H1 (cell line): ENCODE results near the gene OPA3. TPM values are rescaled to one million over a fixed set of nuclear protein-coding genes. Genes with fewer than 3 reads are reported as not detected.

Experiments
- ASH2L ChIP-seq: fragments of 200-600, 300-600 bp; sonication (generic); IDR thresholded peaks from one replicate; pipeline ENCODE4 v1.7.1; 2017; ENCODE audit warnings: low read length
- BCL11A ChIP-seq, 2 experiments: IDR thresholded peaks; one replicate each; pipeline ENCODE4 v1.6.1; 2011; ENCODE audit warnings: low read depth in 2 of 2, low read length in 2 of 2, mild to moderate bottlenecking in 2 of 2
- BRCA1 ChIP-seq: IDR thresholded peaks from 2 replicates; pipeline ENCODE4 v1.6.1; 2012; ENCODE audit warnings: low read depth, low read length, improper control_type of control experiment
- CBX8 ChIP-seq: fragments of 300-800, 300-1000 bp; sonication (generic); IDR thresholded peaks from 2 replicates; pipeline ENCODE4 v1.7.1; 2016; ENCODE audit warnings: low read depth, low read length, borderline replicate concordance
- CHD1 ChIP-seq: IDR thresholded peaks from 2 replicates; pipeline ENCODE4 v1.6.1; 2012; ENCODE audit warnings: low read depth, low read length, improper control_type of control experiment
- CREB1 ChIP-seq: IDR thresholded peaks from 2 replicates; pipeline ENCODE4 v1.6.1; 2012; ENCODE audit warnings: inconsistent platforms
- CTBP2 ChIP-seq: IDR thresholded peaks from 2 replicates; pipeline ENCODE4 v1.7.0; 2011; ENCODE audit warnings: borderline replicate concordance, mild to moderate bottlenecking, moderate library complexity, mixed read lengths, low read length; ENCODE audit not compliant: insufficient read depth, insufficient read length
- EP300 ChIP-seq, 2 experiments: IDR thresholded peaks; 1 replicate in 1 of 2; 2 replicates in 1 of 2; pipeline ENCODE4 v1.6.1; 2011 to 2012; ENCODE audit warnings: low read depth in 2 of 2, low read length in 2 of 2, mild to moderate bottlenecking in 2 of 2, borderline replicate concordance in 1 of 2, inconsistent platforms in 1 of 2, moderate library complexity in 1 of 2
- FOSL1 ChIP-seq: IDR thresholded peaks from 2 replicates; pipeline ENCODE4 v1.6.1; 2011; ENCODE audit warnings: mild to moderate bottlenecking, low read depth, low read length, moderate library complexity; ENCODE audit not compliant: insufficient read depth
- GABPA ChIP-seq: IDR thresholded peaks from 2 replicates; pipeline ENCODE4 v1.6.1; 2011; ENCODE audit warnings: mild to moderate bottlenecking, low read length, moderate library complexity, borderline replicate concordance; ENCODE audit not compliant: insufficient read depth
- GTF2F1 ChIP-seq: IDR thresholded peaks from 2 replicates; pipeline ENCODE4 v1.6.1; 2012; ENCODE audit warnings: low read depth, low read length, improper control_type of control experiment, borderline replicate concordance
- HDAC2 ChIP-seq, 2 experiments: fragments of 300-600 bp in 1 of 2; sonication (generic) in 1 of 2; IDR thresholded peaks; 2 replicates each; pipeline ENCODE4 v1.6.1; 2011 to 2012; ENCODE audit warnings: low read depth in 2 of 2, low read length in 2 of 2, mild to moderate bottlenecking in 2 of 2, moderate library complexity in 2 of 2, borderline replicate concordance in 1 of 2, inconsistent platforms in 1 of 2
- KDM4A ChIP-seq: IDR thresholded peaks from one replicate; pipeline ENCODE4 v1.7.1; 2012; ENCODE audit warnings: low read depth, mild to moderate bottlenecking, moderate library complexity, low read length, inconsistent platforms; ENCODE audit not compliant: severe bottlenecking
- KDM5A ChIP-seq: fragments of 200-600 bp; IDR thresholded peaks from 2 replicates; pipeline ENCODE4 v1.7.1; 2012; ENCODE audit warnings: mild to moderate bottlenecking, low read length, inconsistent platforms, mixed read lengths
- NRF1 ChIP-seq: IDR thresholded peaks from 2 replicates; pipeline ENCODE4 v1.6.1; 2011; ENCODE audit warnings: mild to moderate bottlenecking, low read depth, low read length, improper control_type of control experiment
- PHF8 ChIP-seq: fragments of 200-600 bp; sonication (generic); conservative IDR thresholded peaks from 2 replicates; pipeline ENCODE4 v1.7.1; 2012; ENCODE audit warnings: low read depth, mild to moderate bottlenecking, inconsistent platforms, low read length, moderate library complexity
- POLR2AphosphoS5 ChIP-seq: IDR thresholded peaks from 2 replicates; pipeline ENCODE4 v1.6.1; 2011; ENCODE audit warnings: low read depth, low read length
- SAP30 ChIP-seq: fragments of 300-600 bp; sonication (generic); IDR thresholded peaks from 2 replicates; pipeline ENCODE4 v1.7.1; 2012; ENCODE audit warnings: low read length, moderate library complexity, mild to moderate bottlenecking, inconsistent platforms; ENCODE audit not compliant: insufficient read depth, insufficient replicate concordance
- SIN3A ChIP-seq, 2 experiments: IDR thresholded peaks in 1 of 2; conservative IDR thresholded peaks in 1 of 2; 2 replicates each; pipeline ENCODE4 v1.6.1; 2011 to 2012; ENCODE audit warnings: low read length in 2 of 2, improper control_type of control experiment in 1 of 2, low read depth in 1 of 2, mild to moderate bottlenecking in 1 of 2
- SIX5 ChIP-seq: IDR thresholded peaks from 2 replicates; pipeline ENCODE4 v1.6.1; 2011; ENCODE audit warnings: mild to moderate bottlenecking, low read depth, low read length
- SUZ12 ChIP-seq: fragments of 200-600 bp; sonication (generic); IDR thresholded peaks from 2 replicates; pipeline ENCODE4 v1.6.1; 2012; ENCODE audit warnings: mild to moderate bottlenecking, inconsistent platforms, low read length, moderate library complexity, mixed read lengths
- TBP ChIP-seq: IDR thresholded peaks from 2 replicates; pipeline ENCODE4 v1.6.1; 2011; ENCODE audit warnings: low read depth, low read length, improper control_type of control experiment
- TEAD4 ChIP-seq: IDR thresholded peaks from 2 replicates; pipeline ENCODE4 v1.6.1; 2012; ENCODE audit warnings: low read depth, low read length, inconsistent platforms, mixed read lengths
- polyA plus RNA-seq, 7 experiments: library from polyadenylated mRNA; depleted of rRNA in 3 of 7; stranded (reverse) in 5 of 7; unstranded in 2 of 7; fragments of >200 nt in 5 of 7; fragments of 200-250 nt in 2 of 7; gene quantifications; 1 replicate in 5 of 7; 2 replicates in 1 of 7; 4 replicates in 1 of 7; pipeline versions ENCODE4 v1.2.1 to v1.2.3, GENCODE V29; 2011 to 2013; ENCODE audit warnings: missing spikeins in 2 of 7, mixed read lengths in 2 of 7
- total RNA-seq: library from RNA; stranded (reverse); fragmentation: NEBNext Ultra II Directional; extraction: Animal tissue kit (Norgen Biotek cat#: 25700); gene quantifications from 2 replicates; pipeline ENCODE4 v1.2.1, GENCODE V29; 2021

The OPA3 gene
- total and polyA plus RNA-seq, 2 of the 8 experiments (the other 6 are each of a cell fraction or from before 2014, with no cell fraction given) = 12.5 to 14.5 TPM

DNA sequence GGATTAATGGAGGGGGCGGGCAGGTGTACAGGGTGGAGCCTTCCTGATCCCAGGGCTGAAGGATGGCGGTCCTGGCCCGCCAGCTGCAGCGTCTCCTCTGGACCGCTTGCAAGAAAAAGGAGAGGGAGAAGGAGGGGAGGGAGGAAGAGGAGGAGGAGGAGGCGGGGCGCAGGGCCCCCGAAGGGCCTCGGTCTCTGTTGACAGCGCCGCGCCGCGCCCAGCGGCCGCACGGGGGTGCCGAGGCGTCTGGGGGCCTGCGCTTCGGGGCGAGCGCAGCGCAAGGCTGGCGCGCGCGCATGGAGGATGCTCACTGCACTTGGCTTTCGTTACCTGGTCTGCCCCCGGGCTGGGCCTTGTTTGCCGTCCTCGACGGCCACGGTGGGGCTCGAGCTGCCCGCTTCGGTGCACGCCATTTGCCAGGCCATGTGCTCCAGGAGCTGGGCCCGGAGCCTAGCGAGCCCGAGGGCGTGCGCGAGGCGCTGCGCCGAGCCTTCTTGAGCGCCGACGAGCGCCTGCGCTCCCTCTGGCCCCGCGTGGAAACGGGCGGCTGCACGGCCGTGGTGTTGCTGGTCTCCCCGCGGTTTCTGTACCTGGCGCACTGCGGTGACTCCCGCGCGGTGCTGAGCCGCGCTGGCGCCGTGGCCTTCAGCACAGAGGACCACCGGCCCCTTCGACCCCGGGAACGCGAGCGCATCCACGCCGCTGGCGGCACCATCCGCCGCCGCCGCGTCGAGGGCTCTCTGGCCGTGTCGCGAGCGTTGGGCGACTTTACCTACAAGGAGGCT lies 86.0 kb downstream of the OPA3 start, which contains the start of gene PPM1N (continued):
- no peak; the same call in 1 of the 2 replicates for TF ChIP-seq PHF8
- peak in 1 of 2 experiments; percentile 45; a peak in 1 of 4 replicates for TF ChIP-seq HDAC2 (IDR thresholded peaks at IDR 0.05; ENCODE audit: borderline replicate concordance in 1 of 2, low read depth in 2 of 2, low read length in 2 of 2)
- no peak for TF ChIP-seq GTF2F1
- TF ChIP-seq BRCA1 = no peak
- TF ChIP-seq SUZ12 = no peak
- TF ChIP-seq SIN3A (conservative IDR thresholded peaks at IDR 0.05 in 1 of 2, IDR thresholded peaks at IDR 0.05 in 1 of 2; ENCODE audit: low read depth in 1 of 2, low read length in 2 of 2) = peak; percentile 53 to 73; a peak in 1 of 4 replicates
- no peak for TF ChIP-seq POLR2AphosphoS5
- TF ChIP-seq TEAD4 = 0 out of 2 replicates have a peak, but pooled peaks have one; percentile 10
- no peak for TF ChIP-seq ASH2L
- TF ChIP-seq FOSL1 = no peak
- TF ChIP-seq NRF1 = no peak
- TF ChIP-seq SAP30 = no peak
- TF ChIP-seq CHD1 = no peak
- TF ChIP-seq KDM5A = no peak
- no peak for TF ChIP-seq CBX8
- TF ChIP-seq SIX5 = no peak
- peak; percentile 83 for TF ChIP-seq KDM4A
- TF ChIP-seq GABPA = no peak
- TF ChIP-seq EP300 (IDR thresholded peaks at IDR 0.05; ENCODE audit: borderline replicate concordance in 1 of 2, low read depth in 2 of 2, low read length in 2 of 2) = no peak
- no peak for TF ChIP-seq CREB1
- no peak for TF ChIP-seq CTBP2
- peak; percentile 41; the same call in 1 of the 2 replicates for TF ChIP-seq TBP
- no peak for TF ChIP-seq BCL11A (IDR thresholded peaks at IDR 0.05; ENCODE audit: low read depth in 2 of 2, low read length in 2 of 2)
